ENCODE results near the gene PPIA. TPM values are rescaled to one million over a fixed set of nuclear protein-coding genes. Genes with fewer than 3 reads are reported as not detected.

Gene PPIA
- total RNA-seq, 1 experiment from 2014 or later, result 2,409 TPM

DNA sequence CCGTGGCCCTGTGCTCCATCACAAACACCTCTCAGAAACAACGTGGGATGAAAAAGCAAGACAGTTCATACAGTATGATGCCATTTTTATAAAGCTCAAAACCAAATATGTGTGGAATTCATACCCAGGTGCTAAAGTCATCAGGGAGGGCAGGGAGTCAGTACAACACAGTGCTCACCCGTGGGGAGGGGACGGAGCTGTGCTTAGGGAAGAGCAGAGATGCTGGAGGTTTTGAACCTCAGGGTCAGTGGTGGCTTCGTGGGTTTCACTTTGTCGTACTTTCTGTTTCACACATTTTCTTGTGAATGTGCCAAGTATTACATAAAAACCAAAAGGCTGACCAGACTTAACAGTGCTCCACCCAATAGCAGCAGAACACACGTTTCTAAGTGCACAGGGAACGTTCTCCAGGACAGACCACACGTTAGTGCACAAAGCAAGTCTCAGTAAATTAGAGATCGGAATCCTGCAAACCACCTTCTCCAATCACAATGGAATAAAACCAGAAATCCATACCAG is 26.6 kb upstream of the PPIA start:
- peak overlapping the region in 2 of 3 experiments; percentile 25 to 81; a peak in 3 of 7 replicates for H3K27ac Mint-ChIP-seq
- WGBS (ENCODE audit: extremely low coverage, insufficient read length, low lambda C conversion rate), result no CpG with 5 or more reads among the region's 10 CpGs
- TF ChIP-seq, protein P1, sequence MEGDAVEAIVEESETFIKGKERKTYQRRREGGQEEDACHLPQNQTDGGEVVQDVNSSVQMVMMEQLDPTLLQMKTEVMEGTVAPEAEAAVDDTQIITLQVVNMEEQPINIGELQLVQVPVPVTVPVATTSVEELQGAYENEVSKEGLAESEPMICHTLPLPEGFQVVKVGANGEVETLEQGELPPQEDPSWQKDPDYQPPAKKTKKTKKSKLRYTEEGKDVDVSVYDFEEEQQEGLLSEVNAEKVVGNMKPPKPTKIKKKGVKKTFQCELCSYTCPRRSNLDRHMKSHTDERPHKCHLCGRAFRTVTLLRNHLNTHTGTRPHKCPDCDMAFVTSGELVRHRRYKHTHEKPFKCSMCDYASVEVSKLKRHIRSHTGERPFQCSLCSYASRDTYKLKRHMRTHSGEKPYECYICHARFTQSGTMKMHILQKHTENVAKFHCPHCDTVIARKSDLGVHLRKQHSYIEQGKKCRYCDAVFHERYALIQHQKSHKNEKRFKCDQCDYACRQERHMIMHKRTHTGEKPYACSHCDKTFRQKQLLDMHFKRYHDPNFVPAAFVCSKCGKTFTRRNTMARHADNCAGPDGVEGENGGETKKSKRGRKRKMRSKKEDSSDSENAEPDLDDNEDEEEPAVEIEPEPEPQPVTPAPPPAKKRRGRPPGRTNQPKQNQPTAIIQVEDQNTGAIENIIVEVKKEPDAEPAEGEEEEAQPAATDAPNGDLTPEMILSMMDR (conservative IDR thresholded peaks at IDR 0.05), result no peak
- Histone ChIP-seq H2BK20ac (ENCODE audit: low read depth, low read length, poor library complexity, severe bottlenecking) (no peak overlapping the region), H3K4ac (ENCODE audit: low read depth, low read length) (no peak overlapping the region), H3K56ac (ENCODE audit: insufficient read length, low read depth, low read length) (no peak overlapping the region), H3K9me3 (ENCODE audit: control insufficient read depth, low read depth, low read length) (no peaks in the 10 kb centered on the region), H2AK5ac (ENCODE audit: insufficient read length, low read length) (no peak overlapping the region), H3K23me2 (ENCODE audit: insufficient read length, low read depth, low read length, poor library complexity, severe bottlenecking) (no peaks in the 10 kb centered on the region), H4K8ac (replicated peaks; ENCODE audit: insufficient read length, low read depth, low read length) (no peak overlapping the region), H3K79me1 (ENCODE audit: insufficient read depth, low read depth, low read length, poor library complexity, severe bottlenecking) (no peaks in the 10 kb centered on the region), H3T11ph (ENCODE audit: low read length) (no peak overlapping the region), H4K20me1 (ENCODE audit: control insufficient read depth, insufficient read depth, insufficient read length) (no peaks in the 10 kb centered on the region), H3K23ac (ENCODE audit: insufficient read length, low read depth, low read length) (no peak overlapping the region), H2BK120ac (ENCODE audit: low read depth, low read length, poor library complexity, severe bottlenecking) (no peak overlapping the region), H3K27ac (ENCODE audit: insufficient read length, low read depth, low read length) (no peak overlapping the region), H4K5ac (ENCODE audit: insufficient read length, low read depth, low read length) (no peak overlapping the region), H3K18ac (ENCODE audit: insufficient read length, low read depth, low read length) (no peak overlapping the region), H3K27me3 (ENCODE audit: insufficient read depth, low read length) (no peaks in the 10 kb centered on the region), H2BK12ac (ENCODE audit: insufficient read length, low read depth, low read length) (no peak overlapping the region), H2BK5ac (ENCODE audit: insufficient read length, low read length) (no peak overlapping the region), H3K14ac (ENCODE audit: insufficient read depth, low read length) (no peak overlapping the region), H2AFZ (ENCODE audit: low read length) (no peak overlapping the region), H3K4me2 (ENCODE audit: insufficient read depth, insufficient read length, low read length) (no peak overlapping the region), H4K91ac (ENCODE audit: insufficient read length, low read depth, low read length) (no peak overlapping the region), H2BK15ac (ENCODE audit: low read depth, low read length) (no peak overlapping the region), H3K79me2 (ENCODE audit: insufficient read depth, low read length) (no peaks in the 10 kb centered on the region), H3K9ac (ENCODE audit: extremely low read depth, insufficient read length, low read length) (no peak overlapping the region), H3K4me1 (ENCODE audit: insufficient read depth, low read length) (no peaks in the 10 kb centered on the region)
- no peak overlapping the region for H3K4me3 Mint-ChIP-seq
- H3K27me3 Mint-ChIP-seq (ENCODE audit: low read depth), result peaks cover 4% of the 10 kb centered on the region
- H3K9me3 Mint-ChIP-seq, result peaks cover 0 to 4% of the 10 kb centered on the region in 2 experiments; a peak in 1 of 5 replicates
- DNase-seq, result no peak
- H3K36me3 Mint-ChIP-seq (ENCODE audit: insufficient read depth in 1 of 3, low read depth in 3 of 3), result peaks cover 15 to 45% (median 43%) of the 10 kb centered on the region in 3 experiments; a peak in 6 of 7 replicates
- peaks cover 11 to 16% of the 10 kb centered on the region in 2 experiments for H3K4me1 Mint-ChIP-seq

Data from H9 (cell line).